H9 (cell line): Measurements from ENCODE around the gene CHRNA5. TPM values are rescaled to one million over a fixed set of nuclear protein-coding genes. Genes with fewer than 3 reads are reported as not detected.

Source experiments
- DNase-seq: peaks from one replicate; pipeline ENCODE4 v3.0.0-alpha.2; 2017
- H2AFZ ChIP-seq: one replicate; pipeline ENCODE4 v1.6.1; 2013; ENCODE audit warnings: mild to moderate bottlenecking, low read length, control low read depth, moderate library complexity
- H2AK5ac ChIP-seq: 2 replicates; pipeline ENCODE4 v1.6.1; 2013; ENCODE audit warnings: low read length, control low read depth, mixed read lengths; ENCODE audit not compliant: insufficient read length
- H2BK120ac ChIP-seq: one replicate; pipeline ENCODE4 v1.6.1; 2013; ENCODE audit warnings: low read depth, mild to moderate bottlenecking, low read length, control low read depth, inconsistent platforms; ENCODE audit not compliant: poor library complexity, severe bottlenecking
- H2BK12ac ChIP-seq: 2 replicates; pipeline ENCODE4 v1.6.1; 2013; ENCODE audit warnings: low read length, control low read depth, mixed read lengths, low read depth; ENCODE audit not compliant: insufficient read length
- H2BK15ac ChIP-seq: 2 replicates; pipeline ENCODE4 v1.6.1; 2013; ENCODE audit warnings: low read depth, low read length, control low read depth
- H2BK20ac ChIP-seq: one replicate; pipeline ENCODE4 v1.6.1; 2013; ENCODE audit warnings: low read depth, mild to moderate bottlenecking, low read length, control low read depth, inconsistent platforms; ENCODE audit not compliant: poor library complexity, severe bottlenecking
- H2BK5ac ChIP-seq: 2 replicates; pipeline ENCODE4 v1.6.1; 2013; ENCODE audit warnings: low read length, control low read depth, mixed read lengths; ENCODE audit not compliant: insufficient read length
- H3K14ac ChIP-seq: 2 replicates; pipeline ENCODE4 v1.6.1; 2013; ENCODE audit warnings: low read length, control low read depth; ENCODE audit not compliant: insufficient read depth
- H3K18ac ChIP-seq: 2 replicates; pipeline ENCODE4 v1.6.1; 2013; ENCODE audit warnings: low read depth, mild to moderate bottlenecking, mixed read lengths, low read length, control low read depth; ENCODE audit not compliant: insufficient read length
- H3K23ac ChIP-seq: 2 replicates; pipeline ENCODE4 v1.6.1; 2013; ENCODE audit warnings: low read length, control low read depth, mixed read lengths, low read depth; ENCODE audit not compliant: insufficient read length
- H3K23me2 ChIP-seq: 2 replicates; pipeline ENCODE4 v1.6.1; 2013; ENCODE audit warnings: low read depth, mild to moderate bottlenecking, mixed read lengths, low read length, control low read depth; ENCODE audit not compliant: insufficient read length, poor library complexity, severe bottlenecking
- H3K27ac ChIP-seq: 2 replicates; pipeline ENCODE4 v1.5.1; 2013; ENCODE audit warnings: low read length, control low read depth, mixed read lengths, low read depth; ENCODE audit not compliant: insufficient read length
- H3K27me3 ChIP-seq: 2 replicates; pipeline ENCODE4 v1.6.1; 2013; ENCODE audit warnings: low read length, control low read depth, inconsistent platforms; ENCODE audit not compliant: insufficient read depth
- H3K4ac ChIP-seq: 2 replicates; pipeline ENCODE4 v1.6.1; 2013; ENCODE audit warnings: low read depth, mild to moderate bottlenecking, control low read depth, inconsistent platforms, low read length, moderate library complexity
- H3K4me1 ChIP-seq: 2 replicates; pipeline ENCODE4 v1.6.1; 2013; ENCODE audit warnings: low read length, control low read depth, inconsistent platforms; ENCODE audit not compliant: insufficient read depth
- H3K4me2 ChIP-seq: 2 replicates; pipeline ENCODE4 v1.6.1; 2013; ENCODE audit warnings: low read length, control low read depth, mixed read lengths; ENCODE audit not compliant: insufficient read length, insufficient read depth
- H3K56ac ChIP-seq: 2 replicates; pipeline ENCODE4 v1.6.1; 2013; ENCODE audit warnings: low read depth, mild to moderate bottlenecking, mixed read lengths, low read length, control low read depth; ENCODE audit not compliant: insufficient read length
- H3K79me1 ChIP-seq: 2 replicates; pipeline ENCODE4 v1.6.1; 2013; ENCODE audit warnings: low read depth, mild to moderate bottlenecking, moderate library complexity, low read length, control low read depth, inconsistent platforms; ENCODE audit not compliant: insufficient read depth, poor library complexity, severe bottlenecking
- H3K79me2 ChIP-seq: 2 replicates; pipeline ENCODE4 v1.6.1; 2013; ENCODE audit warnings: low read length, control low read depth, inconsistent platforms; ENCODE audit not compliant: insufficient read depth
- H3K9ac ChIP-seq: 2 replicates; pipeline ENCODE4 v1.6.1; 2013; ENCODE audit warnings: low read length, control low read depth, mixed read lengths; ENCODE audit not compliant: insufficient read length; ENCODE audit errors: extremely low read depth
- H3K9me3 ChIP-seq: one replicate; pipeline ENCODE4 v1.6.1; 2013; ENCODE audit warnings: low read depth, low read length, inconsistent platforms; ENCODE audit not compliant: control insufficient read depth
- H3T11ph ChIP-seq: one replicate; pipeline ENCODE4 v1.6.1; 2013; ENCODE audit warnings: mild to moderate bottlenecking, low read length, control low read depth, inconsistent platforms
- H4K20me1 ChIP-seq: one replicate; pipeline ENCODE4 v1.6.1; 2013; ENCODE audit not compliant: control insufficient read depth, insufficient read length, insufficient read depth
- H4K5ac ChIP-seq: 2 replicates; pipeline ENCODE4 v1.6.1; 2013; ENCODE audit warnings: low read depth, mild to moderate bottlenecking, mixed read lengths, low read length, control low read depth; ENCODE audit not compliant: insufficient read length
- H4K8ac ChIP-seq: replicated peaks from 2 replicates; pipeline ENCODE4 v1.6.1; 2013; ENCODE audit warnings: low read length, control low read depth, mixed read lengths, low read depth; ENCODE audit not compliant: insufficient read length
- H4K91ac ChIP-seq: 2 replicates; pipeline ENCODE4 v1.6.1; 2013; ENCODE audit warnings: low read depth, mild to moderate bottlenecking, moderate library complexity, mixed read lengths, low read length, control low read depth; ENCODE audit not compliant: insufficient read length
- H3K27ac Mint-ChIP-seq, 3 experiments: 2 replicates in 2 of 3; 3 replicates in 1 of 3; pipeline ENCODE4 v1.8.0; 2020 to 2021; ENCODE audit warnings: mixed read lengths in 3 of 3, mild to moderate bottlenecking in 1 of 3, moderate library complexity in 1 of 3
- H3K27me3 Mint-ChIP-seq: 2 replicates; pipeline ENCODE4 v1.8.0; 2021; ENCODE audit warnings: low read depth, mild to moderate bottlenecking, moderate library complexity, mixed read lengths
- H3K36me3 Mint-ChIP-seq, 3 experiments: 2 replicates in 2 of 3; 3 replicates in 1 of 3; pipeline ENCODE4 v1.8.0; 2020 to 2021; ENCODE audit warnings: low read depth in 3 of 3, mixed read lengths in 3 of 3; ENCODE audit not compliant: insufficient read depth in 1 of 3
- H3K4me1 Mint-ChIP-seq, 2 experiments: 2 replicates each; pipeline ENCODE4 v1.8.0; 2020; ENCODE audit warnings: mixed read lengths in 2 of 2
- H3K4me3 Mint-ChIP-seq, 2 experiments: 2 replicates in 1 of 2; 3 replicates in 1 of 2; pipeline ENCODE4 v1.8.0; 2020 to 2021; ENCODE audit warnings: mild to moderate bottlenecking in 2 of 2, mixed read lengths in 2 of 2, moderate library complexity in 1 of 2
- H3K9me3 Mint-ChIP-seq, 2 experiments: 2 replicates in 1 of 2; 3 replicates in 1 of 2; pipeline ENCODE4 v1.8.0; 2020; ENCODE audit warnings: mild to moderate bottlenecking in 2 of 2, mixed read lengths in 2 of 2, moderate library complexity in 1 of 2
- CTCF ChIP-seq: fragments of 200-600 bp; sonication (generic); conservative IDR thresholded peaks from 3 replicates; pipeline ENCODE4 v1.8.0; 2021; ENCODE audit warnings: antibody characterized with exemption, mild to moderate bottlenecking
- WGBS: extraction: QIAGEN DNeasy Blood & Tissue Kit; methylation state at CpG from one replicate; pipeline ENCODE4 v1.1.7; 2013; ENCODE audit warnings: missing lambda C conversion rate, low lambda C conversion rate, mixed read lengths; ENCODE audit not compliant: insufficient read length; ENCODE audit errors: extremely low coverage; 5-methylcytosine and 5-hydroxymethylcytosine counted together
- total RNA-seq: library from RNA; stranded (reverse); gene quantifications from 2 replicates; pipeline ENCODE4 v1.2.1, GENCODE V29; 2021

The CHRNA5 gene
- total RNA-seq, 1 experiment from 2014 or later, result 16.5 TPM

- Histone ChIP-seq H4K8ac (no peak overlapping the region), H3K23me2 (peaks cover 10% of the 10 kb centered on the region), H2BK15ac (no peak overlapping the region), H4K91ac (no peak overlapping the region), H2BK12ac (no peak overlapping the region), H3K4me2 (no peak overlapping the region), H3K27ac (no peak overlapping the region), H2BK5ac (no peak overlapping the region), H3K27me3 (peaks cover 8% of the 10 kb centered on the region; the same call in 1 of the 2 replicates), H4K5ac (no peak overlapping the region), H3K9ac (no peak overlapping the region), H2BK20ac (no peak overlapping the region), H2BK120ac (no peak overlapping the region), H3K56ac (no peak overlapping the region), H4K20me1 (no peaks in the 10 kb centered on the region), H3K79me2 (no peaks in the 10 kb centered on the region), H3K4ac (no peak overlapping the region), H2AFZ (no peak overlapping the region), H2AK5ac (no peak overlapping the region), H3K4me1 (no peaks in the 10 kb centered on the region), H3K23ac (no peak overlapping the region), H3K18ac (no peak overlapping the region), H3K79me1 (no peaks in the 10 kb centered on the region), H3K9me3 (no peaks in the 10 kb centered on the region), H3K14ac (no peak overlapping the region), H3T11ph (no peak overlapping the region)
- Mint-ChIP-seq H3K4me3 (no peak overlapping the region), H3K36me3 (no peaks in the 10 kb centered on the region), H3K9me3 (peaks cover 2 to 4% of the 10 kb centered on the region in 2 experiments; a peak in 2 of 5 replicates), H3K4me1 (peaks cover 13 to 21% of the 10 kb centered on the region in 2 experiments), H3K27ac (no peak overlapping the region), H3K27me3 (peaks cover 42% of the 10 kb centered on the region)
- TF ChIP-seq CTCF, result no peak
- DNase-seq, result no peak
- no CpG with 5 or more reads among the region's 8 CpGs for WGBS
These were observed 52.7 kb downstream of the CHRNA5 start for GRCh38 chr15:78618064-78618463.
